ENCODE results near the gene NEK7.
A peak's percentile ranks its signal among the peaks of the same experiment; 100 is the strongest.

NEK7 gene

DNA sequence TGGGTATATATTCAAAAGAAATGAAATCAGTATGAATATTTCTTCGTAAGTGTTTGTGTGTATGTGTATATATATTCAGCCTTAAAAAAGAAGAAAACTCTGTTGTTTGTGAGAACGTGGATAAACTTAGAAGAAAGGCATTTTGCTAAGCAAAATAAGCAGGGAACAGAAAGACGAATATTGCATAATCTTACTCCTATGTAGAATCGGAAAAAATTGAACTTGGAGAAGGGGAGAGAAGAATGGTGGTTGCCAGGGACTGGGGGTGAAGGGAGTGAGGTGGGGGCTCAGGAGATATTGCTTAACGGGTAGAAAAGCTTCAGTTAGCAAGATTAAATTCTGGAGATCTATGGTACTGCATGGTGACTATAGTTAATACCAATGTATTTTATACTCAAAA lies 40.3 kb upstream of the NEK7 start:
- DNase-seq (ENCODE audit: low read depth): no peak
- in situ Hi-C loops (cut with HindIII; ENCODE audit: low sequenced_read_pairs): no loop called here
- no peak for TF ChIP-seq CTCF (IDR thresholded peaks at IDR 0.05; ENCODE audit: low read depth, low read length, missing control alignments)

DNA sequence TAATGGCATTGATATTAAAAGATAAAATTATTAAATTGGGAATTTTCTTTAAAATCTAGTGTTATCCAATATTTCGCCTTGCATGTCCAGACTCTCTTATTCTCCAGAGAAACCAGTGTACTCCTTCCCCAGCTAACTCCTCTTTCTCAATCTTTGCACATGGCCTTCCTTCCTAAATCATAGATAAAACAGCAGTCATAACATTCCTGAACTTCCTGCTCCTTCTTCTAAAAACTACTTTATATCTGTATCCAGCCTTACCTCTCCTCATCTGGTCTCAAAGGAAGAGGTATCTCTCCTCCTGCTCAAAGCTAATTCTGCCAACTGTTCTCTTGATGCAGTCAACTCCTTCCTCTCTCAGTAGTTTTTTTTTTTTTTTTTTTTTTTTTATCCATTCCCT lies 39.5 kb upstream of the NEK7 start:
- in situ Hi-C loops (cut with HindIII; ENCODE audit: low sequenced_read_pairs): no loop called here
- DNase-seq (ENCODE audit: low read depth): no peak
- H3K4me3 ChIP-seq (ENCODE audit: low read depth, low read length): no peak overlapping the region
- TF ChIP-seq CTCF (IDR thresholded peaks at IDR 0.05; ENCODE audit: low read depth, low read length, missing control alignments): no peak

More for the DNA sequence above, 40.3 kb upstream of the NEK7 start:
- no peak overlapping the region for H3K4me3 ChIP-seq (ENCODE audit: low read depth, low read length)

DNA sequence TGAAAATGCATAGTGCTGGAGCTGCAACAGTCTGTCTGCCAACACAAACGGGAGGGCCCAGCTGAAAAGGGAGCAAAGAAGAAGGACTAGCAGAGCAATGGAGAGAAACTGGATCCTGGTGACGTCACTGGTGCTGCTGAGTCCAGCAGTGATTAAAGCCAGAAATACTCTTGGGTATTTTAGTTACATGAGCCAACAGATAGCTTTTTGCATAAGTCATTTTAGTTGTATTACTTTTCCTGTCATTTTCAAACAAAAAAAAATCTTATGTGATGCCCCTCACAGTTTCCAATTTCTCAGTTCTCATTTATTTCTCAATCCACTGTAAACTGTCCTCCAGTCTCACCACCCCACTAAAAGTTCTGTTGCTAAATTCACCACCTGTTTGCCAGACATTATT lies 38.7 kb upstream of the NEK7 start:
- H3K4me3 ChIP-seq (ENCODE audit: low read depth, low read length): no peak overlapping the region
- peak; percentile 72 for DNase-seq (ENCODE audit: low read depth)
- in situ Hi-C loops (cut with HindIII; ENCODE audit: low sequenced_read_pairs): no loop called here
- TF ChIP-seq CTCF (IDR thresholded peaks at IDR 0.05; ENCODE audit: low read depth, low read length, missing control alignments): no peak

GRCh38 chr1:198119906-198120305 lies 36.9 kb upstream of the NEK7 start:
- no peak for TF ChIP-seq CTCF (IDR thresholded peaks at IDR 0.05; ENCODE audit: low read depth, low read length, missing control alignments)
- no peak overlapping the region for H3K4me3 ChIP-seq (ENCODE audit: low read depth, low read length)
- in situ Hi-C loops (cut with HindIII; ENCODE audit: low sequenced_read_pairs): no loop called here

DNA sequence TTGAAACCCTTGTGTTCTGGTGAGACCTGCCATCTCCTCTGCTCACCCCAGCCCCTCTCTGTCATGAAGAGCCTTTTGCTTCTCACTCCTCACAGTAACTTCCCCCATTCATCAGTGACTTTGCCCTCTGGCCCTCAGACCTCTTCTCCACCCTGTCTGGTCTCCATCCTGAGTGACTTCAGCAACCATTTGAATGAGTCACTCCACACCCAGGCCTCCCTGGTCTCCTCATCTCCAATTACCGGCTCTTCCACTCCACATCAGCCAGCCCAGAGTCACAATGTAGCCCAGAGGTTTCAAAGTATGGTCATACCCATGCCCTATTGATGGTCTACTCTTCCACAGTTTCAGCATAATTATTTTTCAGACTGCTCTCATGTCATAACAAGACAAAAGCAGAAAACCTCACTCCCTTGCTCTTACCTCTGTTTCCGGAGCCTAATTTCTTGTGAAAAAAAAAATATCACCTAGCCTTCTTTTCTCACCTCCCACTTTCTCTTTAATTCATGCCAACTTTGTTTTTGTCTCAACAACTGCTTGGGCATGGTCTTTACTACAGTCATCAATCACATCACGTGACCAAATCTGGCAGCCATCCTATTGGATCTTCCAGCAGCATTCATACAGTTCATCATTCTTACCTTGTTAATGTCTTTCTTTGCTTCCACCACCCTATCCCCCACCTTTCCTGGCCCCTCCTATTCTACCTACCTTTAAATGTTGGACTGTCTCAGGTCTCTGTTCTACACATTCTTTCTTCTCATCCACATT lies 35.6 kb upstream of the NEK7 start:
- H3K4me3 ChIP-seq (ENCODE audit: low read depth, low read length): no peak overlapping the region
- DNase-seq (ENCODE audit: low read depth): peak; percentile 11
- in situ Hi-C loops (cut with HindIII; ENCODE audit: low sequenced_read_pairs): no loop called here
- TF ChIP-seq CTCF (IDR thresholded peaks at IDR 0.05; ENCODE audit: low read depth, low read length, missing control alignments): no peak

More at GRCh38 chr1:198119906-198120305, 36.9 kb upstream of the NEK7 start:
- no peak for DNase-seq (ENCODE audit: low read depth)

DNA sequence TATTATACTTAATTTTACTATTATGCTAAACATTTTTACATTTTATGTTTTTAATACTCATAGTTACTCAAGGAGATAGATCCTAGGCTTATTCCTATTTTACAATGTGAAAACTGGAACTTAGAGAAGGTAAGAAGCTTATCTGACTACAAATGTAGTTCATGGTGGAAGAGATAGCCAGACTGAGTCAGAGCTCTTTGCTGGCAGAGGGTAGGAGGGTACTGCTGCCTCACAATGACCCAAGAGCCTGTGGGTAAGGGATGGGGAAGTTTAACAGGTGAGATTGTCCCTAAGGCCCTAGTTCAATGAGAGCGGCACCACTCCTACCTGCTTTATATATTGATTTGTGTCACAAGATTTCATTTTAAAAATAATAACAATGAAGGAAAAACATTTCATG lies 34.1 kb upstream of the NEK7 start:
- in situ Hi-C loops (cut with HindIII; ENCODE audit: low sequenced_read_pairs): no loop called here
- no peak overlapping the region for H3K4me3 ChIP-seq (ENCODE audit: low read depth, low read length)
- DNase-seq (ENCODE audit: low read depth): no peak
- no peak for TF ChIP-seq CTCF (IDR thresholded peaks at IDR 0.05; ENCODE audit: low read depth, low read length, missing control alignments)
